NCI-H82 treated with DMSO at 0.1 percent for 48 hours (cell line): ENCODE results near the gene PTPRC.

Experiments used
- DNase-seq: peaks from one replicate; lab custom pipeline; 2025; ENCODE audit not compliant: unreplicated experiment; lab: John Stamatoyannopoulos, UW

PTPRC gene

DNA sequence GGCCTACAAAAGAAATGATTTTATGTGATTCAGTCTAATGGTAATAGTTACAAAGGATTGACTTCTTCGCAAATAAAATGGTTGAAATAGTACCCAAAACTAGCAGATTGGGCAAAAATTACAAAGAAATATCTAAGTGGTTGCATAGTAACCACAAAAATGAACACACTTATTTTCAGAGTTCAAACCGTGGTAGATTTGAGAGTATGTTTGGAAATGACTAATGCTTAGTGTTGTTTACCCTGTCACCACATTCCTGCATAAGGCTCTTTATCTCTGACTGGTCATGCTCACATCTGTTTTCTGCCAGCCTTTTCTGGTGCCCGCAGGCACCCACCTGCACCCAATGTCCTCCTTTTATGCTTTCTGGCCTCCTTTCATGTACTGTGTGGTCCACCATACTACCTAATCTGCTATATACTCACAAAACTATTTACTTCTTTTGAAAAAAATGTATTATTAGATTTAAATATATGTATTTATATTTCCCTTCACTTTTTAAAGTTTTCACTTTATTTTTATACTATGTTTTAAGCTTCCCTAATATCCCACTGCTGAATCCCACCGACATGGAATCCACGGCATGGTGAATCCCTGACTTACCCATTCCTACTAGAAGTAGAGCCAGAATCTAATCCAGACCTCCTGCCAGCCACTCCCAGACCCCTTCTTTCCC is 30.3 kb downstream of the PTPRC start:
- DNase-seq = no peak

- DNase-seq = no peak
Measured at GRCh38 chr1:198669771-198670170, 30.9 kb downstream of the PTPRC start.

GRCh38 chr1:198671136-198671535 is 32.3 kb downstream of the PTPRC start:
- no peak for DNase-seq

DNA sequence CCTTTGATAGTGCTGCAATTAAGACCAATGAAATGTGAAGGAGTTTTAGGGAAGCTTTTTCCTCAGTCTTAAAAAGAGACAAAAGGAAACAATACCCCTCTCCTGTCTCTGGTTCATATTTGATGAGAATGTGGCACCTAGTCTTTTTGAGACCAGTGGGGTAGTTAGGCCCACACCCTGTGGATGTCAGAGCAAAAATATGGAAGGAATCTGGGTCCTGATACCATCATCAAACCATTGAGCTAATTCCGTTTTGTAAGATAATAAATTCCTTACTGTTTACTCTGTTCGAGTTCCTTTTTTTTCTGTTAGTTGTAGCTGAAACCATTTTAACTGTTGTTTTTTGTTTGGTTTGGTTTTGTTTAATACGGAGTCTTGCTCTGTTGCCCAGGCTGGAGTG is 33.3 kb downstream of the PTPRC start:
- no peak for DNase-seq

- DNase-seq = no peak
Measured at GRCh38 chr1:198674009-198674408, 35.2 kb downstream of the PTPRC start.

DNA sequence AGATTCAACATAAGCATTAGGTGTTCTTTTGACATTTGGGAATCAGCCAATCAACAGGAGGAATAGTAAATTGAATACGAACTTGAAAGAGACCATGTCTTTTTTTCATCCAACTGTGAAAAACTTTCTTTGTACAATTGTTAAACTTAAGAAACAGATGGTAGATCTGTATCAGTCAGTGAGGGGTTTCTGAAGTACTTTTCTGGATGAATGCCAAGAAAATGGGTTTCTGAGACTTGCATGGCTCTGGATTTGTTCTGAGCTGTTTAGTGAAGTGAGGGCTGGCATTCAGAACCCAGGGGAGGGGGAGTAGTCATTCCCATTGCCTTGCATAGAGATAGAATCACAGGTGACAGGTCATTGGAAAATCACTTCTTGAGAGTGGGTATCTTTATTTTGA is 37.4 kb downstream of the PTPRC start:
- peak; percentile 41 for DNase-seq

DNA sequence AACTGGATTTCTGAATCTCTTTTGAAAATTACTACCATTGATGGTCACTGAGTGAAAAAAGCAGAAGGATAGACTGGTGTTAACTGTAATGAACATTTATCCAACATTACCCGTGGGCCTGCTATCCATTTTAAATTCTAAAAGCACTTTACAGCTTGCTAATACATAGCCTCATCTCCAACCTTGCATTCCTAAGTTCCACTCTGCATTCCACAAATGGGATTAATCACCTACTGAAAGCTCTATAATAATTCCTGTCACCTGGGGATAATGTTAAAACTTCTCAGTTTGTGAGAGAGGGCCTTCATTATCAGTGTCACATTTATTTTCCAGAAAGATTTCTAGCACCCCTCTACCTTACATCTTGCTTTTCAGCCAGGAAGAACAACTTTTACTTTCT is 38.2 kb downstream of the PTPRC start:
- no peak for DNase-seq

GRCh38 chr1:198677871-198678270 is 39.0 kb downstream of the PTPRC start:
- DNase-seq = no peak

GRCh38 chr1:198678301-198678836 is 39.5 kb downstream of the PTPRC start:
- no peak for DNase-seq

- DNase-seq = no peak
Measured at GRCh38 chr1:198678901-198679329, 40.1 kb downstream of the PTPRC start.

DNA sequence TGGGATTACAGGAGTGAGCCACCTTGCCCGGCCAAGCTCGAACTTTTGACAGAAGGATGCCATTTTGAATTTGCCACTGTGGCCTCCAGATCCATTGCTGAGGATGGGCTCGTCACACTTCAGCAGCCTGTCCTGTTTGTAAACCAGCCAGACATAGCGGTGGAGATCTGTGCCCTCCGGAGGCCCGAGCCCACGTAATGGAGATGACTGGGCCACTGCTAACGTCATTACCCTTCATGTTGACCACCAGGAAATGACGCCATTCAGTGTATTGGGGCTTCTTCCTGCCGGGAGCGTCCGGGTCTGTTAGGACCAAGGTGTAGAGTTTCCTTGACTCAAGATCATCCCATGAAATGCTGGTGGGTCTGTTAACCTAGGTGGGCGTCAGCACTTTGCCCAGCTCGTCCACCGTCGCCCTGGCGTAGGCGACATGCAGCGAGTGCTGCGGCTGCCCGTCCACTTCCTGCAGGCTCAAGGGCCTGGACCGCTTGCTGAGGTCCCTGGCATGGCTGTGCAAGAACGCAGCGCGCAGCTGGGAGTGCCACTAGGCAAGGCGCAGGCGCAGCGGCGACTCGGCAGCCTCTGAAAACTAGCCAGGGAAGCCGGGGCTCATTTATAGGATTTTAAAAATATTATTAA is 40.8 kb downstream of the PTPRC start:
- DNase-seq = no peak

GRCh38 chr1:198680174-198680875 is 41.5 kb downstream of the PTPRC start:
- no peak for DNase-seq

GRCh38 chr1:198681252-198681651 is 42.4 kb downstream of the PTPRC start:
- DNase-seq = no peak

DNA sequence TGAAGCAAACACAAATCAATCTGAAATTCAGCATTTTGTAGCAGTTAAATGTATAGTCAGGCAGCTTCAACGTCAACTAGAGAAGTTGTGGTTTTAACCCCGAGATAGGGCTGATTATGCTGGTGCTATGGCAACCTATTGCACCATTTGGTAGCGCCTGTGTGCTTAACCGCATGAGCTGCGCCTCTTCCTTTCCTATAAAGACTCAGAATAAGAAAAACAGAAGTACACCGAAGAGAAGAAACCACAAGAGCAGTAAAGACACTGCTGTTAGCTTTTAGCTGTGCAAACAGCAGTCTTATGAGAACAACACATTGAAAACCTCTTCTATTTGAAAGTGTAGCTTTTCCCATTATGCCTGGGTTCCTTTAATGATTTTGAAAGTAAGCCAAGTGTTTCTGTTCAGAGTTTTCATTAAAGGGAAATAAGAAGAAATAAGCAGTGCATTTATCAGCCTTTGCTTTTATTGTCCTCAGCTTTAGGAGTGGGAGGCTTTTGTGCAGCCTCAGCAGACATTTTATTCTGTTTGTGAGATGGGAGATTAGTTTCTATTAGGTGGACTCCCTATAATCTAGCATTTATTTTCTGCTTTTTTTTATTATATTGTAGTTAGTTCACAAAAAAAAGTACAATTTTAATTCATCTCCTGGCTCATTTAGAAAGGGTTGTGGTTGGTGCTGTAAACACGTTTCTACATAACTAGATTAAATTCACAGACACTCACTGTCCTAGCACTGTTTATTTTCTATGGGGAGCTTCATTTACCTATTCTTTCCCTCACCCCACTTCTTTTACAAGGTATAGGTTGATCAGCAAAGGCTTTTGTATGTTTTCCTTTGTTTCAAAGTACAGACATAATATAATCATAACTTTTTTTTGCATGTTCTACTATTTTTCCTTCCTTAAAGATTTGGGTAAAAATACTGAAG is 43.3 kb downstream of the PTPRC start:
- DNase-seq = no peak

GRCh38 chr1:198682850-198683249 is 44.0 kb downstream of the PTPRC start:
- no peak for DNase-seq

DNA sequence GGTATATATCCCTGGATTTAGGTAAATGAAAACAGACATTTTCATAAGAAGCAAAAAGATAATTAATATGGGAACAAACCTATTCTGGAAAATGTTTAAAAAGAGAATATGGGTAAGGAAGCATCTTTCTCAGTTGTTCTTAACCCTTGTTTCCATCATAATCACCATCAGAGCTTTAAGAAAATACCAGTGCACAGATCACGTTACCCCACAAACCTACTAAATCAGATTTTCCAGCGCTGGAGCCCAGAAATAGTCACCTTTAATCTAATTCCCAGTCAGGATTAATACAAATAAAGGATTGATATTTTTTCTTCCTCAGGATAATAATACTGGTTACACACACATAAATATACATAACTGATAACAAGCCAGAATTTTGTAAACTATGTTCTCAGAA is 44.6 kb downstream of the PTPRC start:
- DNase-seq = peak; percentile 24

- DNase-seq = peak; percentile 58
Measured at GRCh38 chr1:198686069-198686728, 47.4 kb downstream of the PTPRC start.

DNA sequence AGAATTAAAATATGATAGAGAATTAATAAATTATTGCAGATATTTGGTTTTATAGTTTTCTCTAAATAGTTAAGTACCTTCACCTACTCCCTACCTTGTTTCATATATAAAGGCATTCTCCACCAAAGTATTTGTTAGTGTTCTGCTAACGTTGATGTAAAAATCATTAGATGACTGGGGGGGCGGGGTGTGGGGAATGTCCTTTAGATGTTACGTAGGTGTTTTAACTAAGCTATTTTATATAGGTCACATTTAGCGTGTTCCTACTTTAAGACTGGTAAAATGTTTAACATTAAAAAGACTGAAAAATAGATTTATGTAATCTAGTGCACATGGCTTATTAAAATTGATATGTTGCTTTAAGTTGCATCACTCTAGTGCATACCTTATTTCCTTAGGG is 48.6 kb downstream of the PTPRC start:
- DNase-seq = no peak

GRCh38 chr1:198691063-198691462 is 52.2 kb downstream of the PTPRC start:
- DNase-seq = no peak

- no peak for DNase-seq
Measured at GRCh38 chr1:198693321-198693720, 54.5 kb downstream of the PTPRC start.
